ENCODE data around the gene PPME1. TPM values are rescaled to one million over a fixed set of nuclear protein-coding genes. Genes with fewer than 3 reads are reported as not detected.

Gene PPME1
- total and polyA plus RNA-seq, 9 of the 15 experiments (the other 6 are each of a cell fraction or from before 2014, with no cell fraction given), result 9.8 to 81.7 (median 37.6) TPM

- Histone ChIP-seq H3K9me3 (replicated peaks; ENCODE audit: control insufficient read depth, insufficient read depth, low read depth, low read length) (no peaks in the 10 kb centered on the region), H3K79me2 (ENCODE audit: control insufficient read depth, insufficient read depth, low read length) (no peaks in the 10 kb centered on the region), H3K4me3 (no peak overlapping the region), H2AFZ (ENCODE audit: low read depth, low read length) (no peak overlapping the region), H3K27ac (ENCODE audit: extremely low read depth, low read depth, low read length) (no peak overlapping the region), H3K9ac (ENCODE audit: insufficient read depth in 1 of 2, low read depth in 2 of 2, low read length in 2 of 2) (no peak overlapping the region), H3K36me3 (ENCODE audit: control insufficient read depth, insufficient read depth, low read length) (no peaks in the 10 kb centered on the region), H3K4me1 (replicated peaks in 1 of 2; ENCODE audit: control insufficient read depth in 2 of 2, insufficient read depth in 2 of 2, low read length in 2 of 2) (no peaks in the 10 kb centered on the region), H4K20me1 (replicated peaks; ENCODE audit: control insufficient read depth, insufficient read depth, low read length) (no peaks in the 10 kb centered on the region; the same call in 1 of the 2 replicates), H3K4me2 (ENCODE audit: insufficient read depth, low read length) (no peak overlapping the region), H3K9me1 (ENCODE audit: control insufficient read depth, insufficient read depth, low read length) (no peaks in the 10 kb centered on the region), H3K27me3 (ENCODE audit: control insufficient read depth in 2 of 2, insufficient read depth in 2 of 2, low read length in 2 of 2) (peaks cover 11 to 43% of the 10 kb centered on the region in 2 experiments; a peak in 3 of 5 replicates)
- DNase-seq (ENCODE audit: extremely low read depth in 1 of 4, low spot score in 3 of 4), result no peak
- in situ Hi-C loops (cut with MboI) (no loop called here), intact Hi-C loops (cut with micrococcal nuclease) (no loop called here)
- ATAC-seq, result no peak
- CTCF ChIA-PET (ENCODE audit: low intra/inter-chr PET ratio), result no interaction called here
- POLR2A ChIA-PET, result no interaction called here
- 0% methylated on average over 1 of the region's 1 CpG for WGBS (ENCODE audit: insufficient coverage, low coverage, missing lambda C conversion rate)
- FAIRE-seq, result no peak
- TF ChIP-seq L3MBTL2 (IDR thresholded peaks at IDR 0.05) (no peak), PRMT5 (CRISPR knock-in tag; IDR thresholded peaks at IDR 0.05) (no peak), KHSRP (IDR thresholded peaks at IDR 0.05) (no peak), ZBTB2 (IDR thresholded peaks at IDR 0.05) (no peak), CAMTA2 (CRISPR knock-in tag; conservative IDR thresholded peaks at IDR 0.05) (no peak), RBM39 (optimal IDR thresholded peaks at IDR 0.05; ENCODE audit: low read depth, low read length) (no peak), ZBTB7A (IDR thresholded peaks at IDR 0.05; ENCODE audit: borderline replicate concordance, control insufficient read depth, low read depth, low read length) (no peak), XRCC4 (IDR thresholded peaks at IDR 0.05; ENCODE audit: extremely low read depth, insufficient read depth, insufficient read length) (no peak), HBP1 (CRISPR knock-in tag; IDR thresholded peaks at IDR 0.05) (no peak)
- BruUV-seq (replicated peaks), result no TSS peak
Observed at GRCh38 chr11:74265256-74265655, 94.2 kb downstream of the PPME1 start.
